Astrocyte (in vitro differentiated cells and primary cell): ENCODE measurements around the gene KEL.

Source experiments
- EZH2 ChIP-seq: IDR thresholded peaks from 2 replicates; pipeline ENCODE4 v1.6.1; 2012; ENCODE audit warnings: mild to moderate bottlenecking, low read length, inconsistent platforms; ENCODE audit not compliant: insufficient read depth
- TF ChIP-seq, protein P1 (sequence below): IDR thresholded peaks from 2 replicates; pipeline ENCODE4 v1.5.1; 2011; ENCODE audit warnings: low read depth, mild to moderate bottlenecking, inconsistent platforms, low read length, moderate library complexity; ENCODE audit not compliant: insufficient read depth

DNA sequence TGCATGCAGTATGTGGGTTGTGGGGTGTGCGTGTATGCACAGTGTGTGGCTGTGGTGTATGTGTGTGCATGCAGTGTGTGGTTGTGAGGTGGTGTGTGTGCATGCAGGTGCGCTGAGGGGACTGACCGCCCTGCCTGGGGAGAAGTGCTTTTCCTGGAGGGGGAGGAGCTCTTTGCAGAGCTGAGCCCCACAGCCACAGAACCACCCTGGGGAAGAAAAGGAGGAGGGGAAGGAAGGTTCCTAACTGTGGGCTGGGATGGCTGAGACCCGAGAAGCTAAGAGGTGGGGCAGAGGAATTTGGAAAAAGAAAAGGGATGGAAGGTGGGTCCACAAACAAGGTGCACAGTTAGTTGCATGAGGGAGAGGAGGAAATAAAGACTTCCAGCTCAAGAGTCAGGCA lies 28.5 kb downstream of the KEL start, which contains the start of gene TRPV5:
- TF ChIP-seq EZH2: no peak
- TF ChIP-seq, protein P1, sequence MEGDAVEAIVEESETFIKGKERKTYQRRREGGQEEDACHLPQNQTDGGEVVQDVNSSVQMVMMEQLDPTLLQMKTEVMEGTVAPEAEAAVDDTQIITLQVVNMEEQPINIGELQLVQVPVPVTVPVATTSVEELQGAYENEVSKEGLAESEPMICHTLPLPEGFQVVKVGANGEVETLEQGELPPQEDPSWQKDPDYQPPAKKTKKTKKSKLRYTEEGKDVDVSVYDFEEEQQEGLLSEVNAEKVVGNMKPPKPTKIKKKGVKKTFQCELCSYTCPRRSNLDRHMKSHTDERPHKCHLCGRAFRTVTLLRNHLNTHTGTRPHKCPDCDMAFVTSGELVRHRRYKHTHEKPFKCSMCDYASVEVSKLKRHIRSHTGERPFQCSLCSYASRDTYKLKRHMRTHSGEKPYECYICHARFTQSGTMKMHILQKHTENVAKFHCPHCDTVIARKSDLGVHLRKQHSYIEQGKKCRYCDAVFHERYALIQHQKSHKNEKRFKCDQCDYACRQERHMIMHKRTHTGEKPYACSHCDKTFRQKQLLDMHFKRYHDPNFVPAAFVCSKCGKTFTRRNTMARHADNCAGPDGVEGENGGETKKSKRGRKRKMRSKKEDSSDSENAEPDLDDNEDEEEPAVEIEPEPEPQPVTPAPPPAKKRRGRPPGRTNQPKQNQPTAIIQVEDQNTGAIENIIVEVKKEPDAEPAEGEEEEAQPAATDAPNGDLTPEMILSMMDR: no peak
